Measurements from ENCODE around the gene WBP11.

Gene WBP11

GRCh38 chr12:14824012-14824634 lies 20.8 kb upstream of the WBP11 start:
- DNase-seq = no peak

- no peak for DNase-seq
Observed at GRCh38 chr12:14814014-14814413, 10.7 kb upstream of the WBP11 start, which contains the start of gene SMCO3. Gene SMCO3, minus strand, starts transcription at chr12:14814182. Its CDS starts 7,502 bp downstream, at chr12:14806680.

DNA sequence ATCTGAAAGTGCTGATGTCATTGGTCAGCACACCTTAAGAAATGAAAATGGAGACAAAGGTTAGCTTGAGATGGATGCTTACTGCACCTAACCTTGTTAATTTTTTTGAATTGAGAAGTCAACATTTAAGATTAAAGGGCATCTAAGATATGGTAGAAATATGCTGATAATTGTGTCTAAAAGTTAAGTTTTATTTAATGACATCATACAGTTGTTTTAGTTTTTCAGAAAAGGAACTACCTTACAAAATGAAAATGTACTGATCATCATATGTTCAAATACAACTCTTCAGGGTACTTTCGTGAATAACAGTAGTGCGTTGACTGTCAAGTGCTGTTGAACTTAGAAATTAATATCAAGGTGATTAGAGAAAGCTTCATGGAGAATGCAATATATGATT lies 8.2 kb upstream of the WBP11 start:
- no peak for DNase-seq

DNA sequence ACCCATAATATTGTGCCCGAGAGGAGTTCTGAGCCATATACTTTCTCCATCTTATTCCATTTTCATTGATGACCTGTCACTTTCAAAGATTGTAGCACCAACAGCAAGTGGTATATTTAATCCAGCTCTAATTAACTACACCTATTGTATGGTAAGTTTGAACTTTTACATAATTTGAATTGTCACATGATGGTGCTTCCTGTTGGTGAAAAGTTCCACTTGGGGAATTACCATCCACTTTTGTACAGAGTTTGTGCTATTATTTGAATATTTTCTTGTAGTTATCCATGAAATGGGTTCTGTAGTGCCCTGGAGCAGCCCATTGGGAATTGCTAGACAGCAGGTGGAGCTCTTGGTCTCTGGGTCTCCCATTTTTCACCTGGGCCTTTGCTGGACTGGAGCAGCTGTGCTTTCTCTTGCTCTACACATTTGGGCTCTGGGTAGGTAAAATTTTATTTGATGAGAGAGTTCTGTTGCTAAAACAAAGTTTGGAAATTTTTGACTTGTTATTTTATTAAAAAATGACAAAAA lies 7.7 kb upstream of the WBP11 start:
- no peak for DNase-seq

GRCh38 chr12:14810167-14810952 lies 7.1 kb upstream of the WBP11 start:
- no peak for DNase-seq

GRCh38 chr12:14803830-14804160 lies 517 bp upstream of the WBP11 start:
- DNase-seq = no peak

- DNase-seq = no peak
Observed at GRCh38 chr12:14802721-14803010, 612 bp downstream of the WBP11 start.

- no peak for DNase-seq
Observed at GRCh38 chr12:14802247-14802646, 1.0 kb downstream of the WBP11 start.

DNA sequence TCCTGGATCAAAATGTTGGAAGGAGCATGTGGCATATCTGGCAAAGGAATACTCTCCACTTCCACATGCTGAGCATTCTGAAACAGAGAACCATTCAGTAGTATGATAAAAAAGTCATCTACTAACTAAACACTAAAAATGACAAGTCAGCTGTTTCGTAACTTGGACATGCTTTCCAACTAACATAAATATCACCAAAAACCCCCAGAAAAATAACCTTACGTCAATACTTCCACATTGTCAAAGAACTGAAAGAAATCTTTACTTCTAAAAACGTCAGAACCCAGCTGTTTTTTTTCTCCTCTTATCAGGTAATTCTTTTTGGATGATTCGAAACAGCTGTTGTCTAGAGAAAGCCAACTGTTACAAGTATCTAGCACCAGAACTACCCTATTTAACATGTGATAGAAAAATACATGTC lies 8.2 kb downstream of the WBP11 start:
- no peak for DNase-seq

GRCh38 chr12:14785568-14785967 lies 17.7 kb downstream of the WBP11 start:
- no peak for DNase-seq

- no peak for DNase-seq
Observed at GRCh38 chr12:14784471-14784870, 18.8 kb downstream of the WBP11 start.

GRCh38 chr12:14782756-14783155 lies 20.5 kb downstream of the WBP11 start:
- DNase-seq = no peak

- no peak for DNase-seq
Observed at GRCh38 chr12:14781563-14781962, 21.7 kb downstream of the WBP11 start.

GRCh38 chr12:14780859-14781258 lies 22.4 kb downstream of the WBP11 start:
- DNase-seq = no peak

GRCh38 chr12:14779834-14780233 lies 23.4 kb downstream of the WBP11 start:
- DNase-seq = no peak

- DNase-seq = no peak
Observed at GRCh38 chr12:14777271-14777670, 26.0 kb downstream of the WBP11 start.

DNA sequence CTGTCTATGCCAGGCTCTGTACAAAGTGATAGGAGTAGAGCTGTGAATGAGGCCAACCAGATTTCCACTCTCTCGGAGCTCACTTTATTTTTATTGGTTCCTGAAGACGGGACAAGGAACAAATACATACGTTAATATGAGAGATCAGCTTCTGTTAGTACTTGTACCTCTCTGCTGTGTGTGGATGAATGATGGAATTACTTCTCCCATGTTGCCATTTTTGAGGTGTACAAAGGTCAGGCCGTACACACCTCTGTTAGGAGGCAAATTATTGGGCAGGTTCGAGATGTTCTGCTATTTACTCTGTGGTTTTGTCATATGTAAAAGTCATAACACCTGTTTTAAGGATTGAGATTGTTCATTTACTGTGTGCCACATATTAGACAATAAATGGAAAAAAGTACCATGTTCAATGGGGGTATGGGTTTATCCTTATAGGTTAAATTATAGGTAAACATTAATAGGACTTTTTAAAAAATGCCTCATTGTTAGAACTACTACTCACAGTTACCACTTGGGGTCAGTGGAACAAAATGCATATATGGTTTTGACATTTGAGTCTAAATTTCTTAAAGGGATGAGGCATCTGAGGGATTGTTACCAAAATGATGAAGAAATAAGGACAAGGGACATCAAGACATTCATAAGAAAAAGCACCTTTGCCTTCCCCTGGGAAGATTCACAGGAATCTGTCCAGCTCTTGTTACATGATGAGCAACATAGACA lies 26.9 kb downstream of the WBP11 start:
- DNase-seq = no peak

- DNase-seq = no peak
Observed at GRCh38 chr12:14775636-14775980, 27.7 kb downstream of the WBP11 start.

- DNase-seq = peak; percentile 71
Observed at GRCh38 chr12:14774906-14775635, 28.2 kb downstream of the WBP11 start.

DNA sequence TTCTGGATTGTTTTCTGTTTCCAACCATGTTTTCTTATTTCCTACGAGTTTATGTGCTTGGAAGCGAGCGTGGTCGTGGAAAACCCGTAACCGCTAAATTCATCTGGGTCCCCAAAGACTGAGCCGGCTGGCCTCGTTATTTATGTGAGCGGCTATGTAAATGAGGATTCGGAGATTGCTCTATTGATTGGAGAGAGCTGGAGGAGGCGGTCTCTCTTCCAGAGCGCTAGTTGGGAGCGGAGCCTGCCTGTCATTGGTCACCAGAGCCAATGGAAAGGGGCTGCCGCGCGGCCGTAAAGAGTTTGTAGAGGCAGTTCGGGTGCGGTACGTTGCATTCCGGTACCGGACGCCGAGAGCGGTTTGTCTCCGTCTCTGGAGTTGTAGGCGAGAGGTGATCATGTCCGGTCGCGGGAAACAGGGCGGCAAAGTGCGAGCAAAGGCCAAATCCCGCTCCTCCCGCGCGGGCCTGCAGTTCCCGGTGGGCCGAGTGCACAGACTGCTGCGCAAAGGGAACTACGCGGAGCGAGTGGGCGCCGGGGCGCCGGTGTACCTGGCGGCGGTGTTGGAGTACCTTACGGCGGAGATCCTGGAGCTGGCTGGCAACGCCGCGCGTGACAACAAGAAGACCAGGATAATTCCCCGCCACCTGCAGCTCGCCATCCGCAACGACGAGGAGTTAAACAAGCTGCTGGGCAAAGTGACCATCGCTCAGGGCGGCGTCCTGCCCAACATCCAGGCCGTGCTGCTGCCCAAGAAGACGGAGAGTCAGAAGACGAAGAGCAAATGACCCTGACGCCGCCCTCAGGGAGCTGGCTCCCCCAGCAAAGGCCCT lies 29.0 kb downstream of the WBP11 start:
- DNase-seq = peak; percentile 95

GRCh38 chr12:14773685-14774073 lies 29.6 kb downstream of the WBP11 start:
- no peak for DNase-seq

- DNase-seq = no peak
Observed at GRCh38 chr12:14772946-14773345, 30.3 kb downstream of the WBP11 start.
